ENCODE data around the gene ZCRB1.

Gene ZCRB1

GRCh38 chr12:42275499-42275898, 50.4 kb downstream of the ZCRB1 start:
- DNase-seq, result no peak

GRCh38 chr12:42273706-42274105, 52.2 kb downstream of the ZCRB1 start:
- DNase-seq, result no peak

DNA sequence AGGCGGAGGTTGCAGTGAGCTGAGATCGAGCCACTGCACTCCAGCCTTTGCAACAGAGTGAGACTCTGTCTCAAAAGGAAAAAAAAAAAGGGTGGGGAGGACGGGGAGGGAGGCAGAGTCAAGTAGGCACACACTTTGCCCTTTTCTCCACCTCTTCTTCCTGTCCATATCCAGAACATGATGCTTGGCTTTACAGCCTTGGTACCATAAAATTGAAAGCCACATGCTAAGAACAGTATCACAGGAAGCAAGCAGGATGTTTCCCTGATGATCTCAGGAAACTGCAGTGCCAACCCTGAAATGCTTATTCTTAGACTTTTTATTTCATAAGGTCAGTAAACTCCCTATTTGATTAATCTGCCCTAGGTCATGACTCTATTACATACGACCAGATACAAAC, 55.3 kb downstream of the ZCRB1 start:
- DNase-seq, result no peak

DNA sequence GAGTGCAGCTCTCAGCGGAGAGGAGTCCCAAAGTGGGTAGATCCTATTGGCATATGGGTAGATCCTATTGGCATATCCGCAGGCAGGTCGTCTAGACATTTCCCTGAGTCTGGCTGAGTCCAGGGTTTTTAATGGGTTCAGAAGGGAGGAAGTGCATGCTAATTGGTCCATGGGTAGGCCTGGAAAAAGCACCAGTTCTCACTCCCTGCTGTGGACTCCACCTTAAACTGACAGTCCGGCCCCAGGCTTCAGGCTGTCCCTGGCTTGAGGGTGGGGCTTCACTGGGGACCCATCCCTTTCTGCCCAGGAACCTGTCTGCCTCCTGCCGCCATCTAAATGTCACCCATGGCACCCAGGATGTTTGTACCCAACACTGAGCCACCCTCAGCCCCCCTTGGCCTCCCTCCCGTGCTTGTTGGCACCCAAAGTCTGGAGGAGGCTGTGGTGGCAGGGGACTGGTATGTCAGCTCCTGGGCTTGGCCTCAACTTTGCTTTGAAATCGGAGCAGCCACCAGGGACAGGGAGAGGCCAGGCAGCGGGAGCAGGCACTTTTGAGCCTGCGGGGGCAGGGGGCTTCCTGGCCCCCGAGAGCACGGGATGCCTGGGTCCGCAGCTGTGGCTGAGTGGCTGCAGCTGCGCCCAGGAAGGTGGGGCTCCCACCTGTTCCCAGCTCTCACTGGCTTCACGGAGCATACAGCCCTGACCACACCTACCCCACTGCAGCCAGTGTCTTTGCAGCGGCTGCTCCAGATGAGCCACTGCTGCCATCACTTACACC, 58.3 kb downstream of the ZCRB1 start:
- no peak for DNase-seq

GRCh38 chr12:42266579-42267230, 59.2 kb downstream of the ZCRB1 start:
- DNase-seq, result no peak

DNA sequence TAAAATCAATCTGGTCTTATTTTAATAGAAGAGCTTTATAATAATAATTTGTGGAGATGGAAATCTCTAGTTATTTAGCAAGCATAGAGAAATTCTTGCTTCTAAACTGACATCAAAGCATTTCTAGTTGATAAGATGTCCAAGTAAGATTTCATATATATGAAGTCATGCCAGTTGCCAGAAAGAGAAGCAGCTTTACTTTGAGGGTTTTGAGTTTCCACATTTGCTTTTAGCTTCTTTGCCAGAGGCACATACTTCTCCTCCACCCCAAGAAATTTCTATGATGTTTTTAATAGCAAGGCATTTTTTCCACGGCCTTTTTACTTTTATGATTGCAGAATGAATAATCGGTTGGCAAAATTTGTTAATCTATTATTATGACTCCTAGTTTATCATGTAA, 63.6 kb downstream of the ZCRB1 start:
- no peak for DNase-seq
